CD4-positive, alpha-beta T cell treated with Interleukin-15 for 4 hours (primary cell): ENCODE results near the gene KLF7.

Experiments used
- DNase-seq: peaks from one replicate; pipeline ENCODE4 v3.0.0-alpha.2; 2020; ENCODE audit warnings: low spot score

The KLF7 gene

DNA sequence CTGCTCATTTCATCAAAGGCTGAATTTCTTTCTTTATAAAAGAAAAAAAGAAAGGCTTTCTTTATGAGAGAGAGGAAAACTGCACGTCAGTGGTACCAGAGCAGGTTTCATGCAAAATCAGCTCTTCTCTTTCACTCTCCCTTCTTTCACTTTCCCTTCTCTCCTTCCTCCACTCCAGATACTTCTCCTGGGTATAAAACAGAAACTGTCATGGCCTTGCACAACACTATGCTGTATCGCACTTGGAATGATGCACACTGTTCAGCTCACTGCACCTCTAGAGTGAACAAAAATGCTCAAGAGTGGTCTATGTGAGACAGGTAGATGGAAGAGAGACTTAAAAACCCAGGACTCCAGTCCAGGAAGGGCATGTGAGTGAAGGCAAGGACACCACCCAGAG is 73.8 kb downstream of the KLF7 start:
- no peak for DNase-seq

DNA sequence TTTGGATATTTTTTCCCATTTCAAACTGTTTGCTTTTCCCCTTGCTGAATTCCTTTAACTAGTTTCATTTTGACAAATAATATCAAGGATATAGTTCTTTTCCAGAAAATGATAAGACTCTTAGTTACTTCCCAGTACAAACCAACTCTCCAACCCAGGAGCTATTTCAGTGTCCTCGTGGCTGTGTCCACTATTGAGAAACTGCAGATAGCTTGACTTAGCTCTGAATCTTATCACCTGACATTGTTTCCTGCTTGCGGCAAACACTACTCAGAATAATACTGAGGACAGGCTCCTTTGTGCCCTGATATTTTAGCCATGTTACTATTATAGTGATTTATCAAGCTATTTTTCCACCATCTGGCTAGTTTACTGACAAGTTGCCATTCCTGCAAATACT is 74.6 kb downstream of the KLF7 start:
- no peak for DNase-seq

- DNase-seq, result no peak
These were observed 75.4 kb downstream of the KLF7 start for GRCh38 chr2:207090389-207090788.

GRCh38 chr2:207088839-207089238 is 76.9 kb downstream of the KLF7 start:
- DNase-seq, result no peak

- no peak for DNase-seq
These were observed 77.5 kb downstream of the KLF7 start for GRCh38 chr2:207088276-207088675.

DNA sequence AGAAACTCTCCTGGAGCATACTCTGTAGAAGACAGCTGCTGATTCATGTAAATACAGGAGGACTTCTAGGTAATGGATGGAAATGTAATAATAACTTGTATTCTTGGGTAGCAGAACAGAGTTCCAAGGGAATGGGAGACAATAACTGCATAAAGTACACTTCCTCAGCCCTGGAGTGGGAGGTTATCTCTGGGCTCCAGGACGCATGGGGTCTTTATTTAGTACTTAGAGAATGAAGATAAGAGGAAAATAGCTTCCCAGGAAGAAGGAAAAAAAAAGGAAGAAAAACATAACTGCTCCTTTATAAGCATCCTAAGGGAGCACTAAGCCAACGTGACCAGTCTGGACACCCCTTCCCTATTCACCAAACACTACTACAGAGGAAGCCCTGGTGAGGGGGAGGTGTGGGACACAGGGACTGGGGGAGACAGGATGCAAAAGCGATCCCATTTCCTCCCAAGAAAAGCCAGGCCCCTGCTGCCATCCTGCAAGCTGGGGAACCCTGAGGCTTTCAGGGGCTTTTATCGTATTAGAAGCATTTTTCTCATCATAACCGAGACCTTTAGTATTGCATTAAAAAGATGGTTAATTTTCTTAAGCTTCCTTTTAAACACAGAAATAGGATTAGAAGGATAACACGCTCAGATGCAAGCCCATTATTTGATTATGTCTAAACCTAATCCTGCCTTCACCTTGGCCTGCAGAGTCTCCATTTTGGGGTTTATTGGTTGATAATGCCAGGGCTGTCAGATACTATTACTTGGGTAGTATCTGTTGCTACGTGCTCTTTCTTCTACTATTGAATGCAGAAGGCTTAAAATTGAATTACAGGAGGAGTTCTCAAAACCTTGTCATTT is 78.5 kb downstream of the KLF7 start:
- DNase-seq, result no peak

DNA sequence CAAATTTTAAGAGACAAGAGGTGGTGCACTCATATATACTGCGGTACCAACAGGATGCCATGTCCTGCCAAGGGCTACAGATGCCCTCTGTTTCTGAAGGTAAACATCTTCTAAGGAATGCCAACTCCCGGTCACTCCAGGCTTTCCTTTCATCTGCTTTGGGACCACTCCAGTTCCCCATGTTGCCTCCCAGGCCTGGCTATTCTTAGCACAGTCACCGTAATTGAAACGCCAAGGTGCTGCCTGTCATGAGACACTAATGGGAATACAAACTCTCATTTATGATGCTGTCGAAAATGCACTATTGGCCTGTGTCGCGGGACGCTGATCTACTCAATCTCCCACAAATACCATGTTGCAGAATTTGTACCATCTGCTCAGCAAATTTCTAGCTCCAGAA is 79.6 kb downstream of the KLF7 start:
- no peak for DNase-seq

DNA sequence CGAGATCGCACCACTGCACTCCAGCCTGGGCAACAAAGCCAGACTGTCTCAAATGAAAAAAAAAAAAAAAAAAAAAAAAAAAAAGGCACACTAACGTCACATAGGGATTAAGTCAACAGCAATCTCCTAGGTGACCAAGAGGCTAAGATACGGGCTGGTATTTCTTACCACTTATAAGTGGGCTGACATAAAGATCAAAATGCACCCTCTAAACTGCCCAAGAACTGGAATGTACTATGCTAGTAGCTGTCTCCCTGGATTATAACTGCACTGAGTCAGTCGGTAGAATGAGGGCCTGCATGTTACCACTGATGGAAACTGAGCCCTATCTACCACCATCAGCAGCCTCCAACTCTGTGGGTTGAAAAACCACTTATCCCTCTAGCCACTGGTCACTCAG is 80.6 kb downstream of the KLF7 start:
- no peak for DNase-seq

DNA sequence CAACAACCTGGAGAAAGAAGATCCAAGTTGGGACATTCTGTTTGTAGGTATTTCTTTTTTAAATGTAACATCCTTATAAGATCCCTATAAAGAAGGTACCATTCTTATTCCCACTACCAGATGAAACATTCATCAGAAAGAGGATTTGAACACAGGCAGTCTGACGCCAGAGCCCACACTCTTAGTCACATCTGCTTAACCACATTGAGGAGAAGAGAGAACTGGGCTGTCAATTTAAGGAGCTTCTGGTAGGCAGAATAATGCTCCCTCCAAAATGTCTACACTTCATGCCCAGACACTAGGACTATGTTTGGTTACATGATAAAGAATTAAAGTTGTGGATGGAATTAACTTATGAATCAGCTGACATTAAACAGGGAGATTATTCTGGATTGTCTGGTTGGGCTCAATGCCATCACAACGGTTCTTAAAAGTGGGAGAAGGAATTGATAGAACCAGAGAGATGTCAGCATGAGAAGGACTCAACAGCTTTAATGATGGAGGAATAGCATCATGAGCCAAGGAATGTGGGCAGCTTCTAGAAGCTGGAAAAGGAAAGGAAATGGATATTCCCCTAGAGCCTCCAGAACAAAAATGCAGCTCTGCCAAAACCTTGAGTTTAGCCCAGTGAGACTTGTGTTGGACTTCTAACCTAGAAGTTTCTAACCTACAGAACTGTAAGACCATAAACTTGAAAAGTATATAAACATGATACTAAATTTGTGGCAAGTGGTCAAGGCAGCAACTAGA is 82.2 kb downstream of the KLF7 start:
- DNase-seq, result no peak

GRCh38 chr2:207082619-207083018 is 83.1 kb downstream of the KLF7 start:
- no peak for DNase-seq

- no peak for DNase-seq
These were observed 87.5 kb downstream of the KLF7 start for GRCh38 chr2:207078186-207078798.

- no peak for DNase-seq
These were observed 88.5 kb downstream of the KLF7 start for GRCh38 chr2:207077266-207077665.

DNA sequence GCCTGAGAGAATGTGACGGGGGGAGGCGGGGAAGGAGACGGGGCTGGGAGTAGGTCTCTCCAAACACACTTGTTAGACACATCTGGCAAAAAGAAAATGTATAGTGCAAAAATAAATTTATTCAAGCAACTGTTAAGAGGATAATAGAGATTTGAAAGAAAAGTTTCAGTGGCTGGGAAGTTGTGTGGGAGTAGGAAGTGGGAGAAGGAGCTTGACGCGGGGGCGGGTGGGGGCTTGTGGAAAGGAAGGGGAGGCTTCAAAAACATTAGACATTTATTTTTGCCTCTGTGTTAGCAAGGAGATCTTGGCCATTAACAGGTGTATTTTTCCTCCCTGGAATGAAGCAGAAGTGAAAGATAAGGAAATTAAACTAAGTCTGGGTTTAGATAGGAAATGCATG is 90.3 kb downstream of the KLF7 start:
- DNase-seq, result no peak

DNA sequence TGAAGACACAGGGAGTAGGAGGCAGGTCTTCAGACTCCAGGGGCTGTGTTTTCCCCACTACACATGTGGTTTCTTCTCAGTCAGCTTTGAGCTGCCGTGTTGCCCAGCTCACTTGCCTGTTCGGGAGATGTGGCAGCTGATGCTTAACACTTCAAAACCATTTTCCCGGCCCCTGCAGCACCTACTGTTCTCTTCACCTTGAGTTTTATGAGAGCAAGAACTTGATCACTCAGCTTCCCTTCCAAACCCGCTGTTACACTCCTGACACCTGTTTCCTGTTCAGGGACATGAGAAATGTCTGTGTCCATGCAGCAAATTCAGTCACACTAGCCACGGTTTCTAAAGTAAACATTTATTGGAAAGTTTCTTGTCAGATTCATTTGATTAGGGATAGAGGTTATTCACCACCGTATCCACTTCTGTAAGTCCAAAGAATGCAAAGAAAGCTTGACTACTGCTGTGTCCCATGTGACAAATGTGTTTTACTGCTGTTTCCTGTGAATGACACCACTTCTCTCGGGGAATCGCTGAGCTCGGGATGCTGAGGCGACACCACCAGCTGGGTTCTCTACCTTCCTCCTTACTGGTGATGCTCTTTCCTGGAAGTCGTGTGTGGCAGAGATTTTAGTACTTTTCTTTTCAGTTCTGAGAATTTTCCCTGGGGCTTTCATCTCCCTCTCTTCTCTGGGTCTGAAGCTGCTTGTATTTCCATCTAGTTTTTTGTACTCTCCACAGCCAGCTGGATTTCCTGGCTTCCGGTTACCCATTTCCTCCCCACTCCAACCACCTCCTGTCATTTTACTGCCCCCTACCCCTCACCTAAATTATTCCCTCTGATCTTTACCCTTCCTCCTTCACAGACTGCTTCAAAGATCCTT is 91.7 kb downstream of the KLF7 start:
- peak; percentile 64 for DNase-seq

GRCh38 chr2:207073412-207073800 is 92.3 kb downstream of the KLF7 start:
- no peak for DNase-seq

DNA sequence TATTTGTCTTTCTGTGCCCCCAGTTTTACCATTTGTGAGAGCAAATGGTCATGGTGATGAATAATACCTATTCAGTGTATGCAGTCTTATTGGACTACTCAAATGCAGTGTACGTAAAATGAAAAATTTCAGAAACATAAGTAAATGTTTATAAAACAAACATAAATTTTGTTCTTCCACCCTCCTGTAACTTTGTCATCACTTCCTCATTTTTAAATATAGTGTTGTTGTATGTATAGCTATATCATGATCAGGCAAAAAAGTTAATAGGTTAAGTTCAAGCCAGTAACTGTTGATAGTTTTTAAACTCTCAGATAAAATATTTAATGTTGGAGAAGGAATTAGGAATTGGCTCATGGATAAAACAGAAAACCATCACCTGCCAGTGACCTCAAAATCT is 93.2 kb downstream of the KLF7 start:
- no peak for DNase-seq

- no peak for DNase-seq
These were observed 93.9 kb downstream of the KLF7 start for GRCh38 chr2:207071820-207072219.

DNA sequence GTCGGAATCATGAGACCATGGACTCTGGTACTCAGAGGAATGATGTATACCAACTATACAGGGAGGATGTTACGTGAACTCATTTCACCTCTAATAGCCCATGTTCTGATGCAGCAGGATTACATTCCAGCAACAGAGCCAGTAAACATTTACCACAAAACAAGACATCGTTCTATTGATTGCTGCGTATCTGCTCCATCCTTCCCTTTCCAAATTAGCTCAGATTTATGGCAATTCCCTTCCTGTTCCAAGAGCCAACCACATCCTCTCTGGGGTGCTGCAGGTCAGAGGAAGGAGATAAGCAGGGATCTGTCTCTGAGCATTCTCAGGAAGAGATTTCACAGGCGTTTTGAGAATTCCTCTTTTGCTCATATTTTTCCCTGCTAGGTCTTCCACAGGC is 98.3 kb downstream of the KLF7 start:
- DNase-seq, result no peak

GRCh38 chr2:207066791-207067460 is 98.8 kb downstream of the KLF7 start:
- no peak for DNase-seq

- no peak for DNase-seq
These were observed 99.6 kb downstream of the KLF7 start for GRCh38 chr2:207066166-207066565.

GRCh38 chr2:207064128-207064690 is 101.5 kb downstream of the KLF7 start:
- DNase-seq, result no peak
